Erythroblast (primary cell): ENCODE measurements around the gene FMN1.

Source experiments
- GATA1 ChIP-seq: IDR thresholded peaks from 2 replicates; pipeline ENCODE4 v1.6.1; 2011; ENCODE audit warnings: low read depth, mild to moderate bottlenecking, control low read depth, low read length, moderate library complexity
- POLR2A ChIP-seq: IDR thresholded peaks from 2 replicates; pipeline ENCODE4 v1.6.1; 2011; ENCODE audit warnings: mild to moderate bottlenecking, low read length

- TF ChIP-seq POLR2A (no peak), GATA1 (no peak)
Measured at GRCh38 chr15:32767236-32767635, 427.3 kb downstream of the FMN1 start.
